ENCODE data around the gene BPIFB2.

BPIFB2 gene

GRCh38 chr20:33020278-33021161 lies 13.0 kb downstream of the BPIFB2 start:
- DNase-seq (ENCODE audit: low read depth in 2 of 2, low spot score in 1 of 2) = no peak

- no peak for DNase-seq (ENCODE audit: low read depth in 2 of 2, low spot score in 1 of 2)
Observed at GRCh38 chr20:33021879-33022278, 14.4 kb downstream of the BPIFB2 start.

- DNase-seq (ENCODE audit: low read depth in 2 of 2, low spot score in 1 of 2) = no peak
Observed at GRCh38 chr20:33022289-33022688, 14.8 kb downstream of the BPIFB2 start.

GRCh38 chr20:33022694-33023438 lies 15.4 kb downstream of the BPIFB2 start:
- DNase-seq (ENCODE audit: low read depth in 2 of 2, low spot score in 1 of 2) = no peak

- no peak for DNase-seq (ENCODE audit: low read depth in 2 of 2, low spot score in 1 of 2)
Observed at GRCh38 chr20:33023439-33024242, 16.1 kb downstream of the BPIFB2 start.

GRCh38 chr20:33024243-33024560 lies 16.7 kb downstream of the BPIFB2 start:
- DNase-seq (ENCODE audit: low read depth in 2 of 2, low spot score in 1 of 2) = no peak

- no peak for DNase-seq (ENCODE audit: low read depth in 2 of 2, low spot score in 1 of 2)
Observed at GRCh38 chr20:33024609-33025317, 17.3 kb downstream of the BPIFB2 start.

- DNase-seq (ENCODE audit: low read depth in 2 of 2, low spot score in 1 of 2) = no peak
Observed at GRCh38 chr20:33025318-33025876, 17.9 kb downstream of the BPIFB2 start.

- DNase-seq (ENCODE audit: low read depth in 2 of 2, low spot score in 1 of 2) = no peak
Observed at GRCh38 chr20:33026072-33026778, 18.7 kb downstream of the BPIFB2 start.

GRCh38 chr20:33026779-33027759 lies 19.6 kb downstream of the BPIFB2 start:
- DNase-seq (ENCODE audit: low read depth in 2 of 2, low spot score in 1 of 2) = no peak

GRCh38 chr20:33027769-33028751 lies 20.6 kb downstream of the BPIFB2 start:
- DNase-seq (ENCODE audit: low read depth in 2 of 2, low spot score in 1 of 2) = no peak

GRCh38 chr20:33028875-33029274 lies 21.4 kb downstream of the BPIFB2 start:
- no peak for DNase-seq (ENCODE audit: low read depth in 2 of 2, low spot score in 1 of 2)

GRCh38 chr20:33030076-33030475 lies 22.6 kb downstream of the BPIFB2 start:
- DNase-seq (ENCODE audit: low read depth in 2 of 2, low spot score in 1 of 2) = no peak

GRCh38 chr20:33030569-33030968 lies 23.1 kb downstream of the BPIFB2 start:
- no peak for DNase-seq (ENCODE audit: low read depth in 2 of 2, low spot score in 1 of 2)

GRCh38 chr20:33031531-33031930 lies 24.0 kb downstream of the BPIFB2 start, which contains the start of gene BPIFB6:
BPIFB6 (plus strand) TSS chr20:33031648; CDS start chr20:33031648, 0 bp downstream.
- no peak for DNase-seq (ENCODE audit: low read depth in 2 of 2, low spot score in 1 of 2)

GRCh38 chr20:33032555-33032954 lies 25.1 kb downstream of the BPIFB2 start:
- DNase-seq (ENCODE audit: low read depth in 2 of 2, low spot score in 1 of 2) = no peak

GRCh38 chr20:33033381-33033780 lies 25.9 kb downstream of the BPIFB2 start:
- DNase-seq (ENCODE audit: low read depth in 2 of 2, low spot score in 1 of 2) = no peak

GRCh38 chr20:33034115-33034514 lies 26.6 kb downstream of the BPIFB2 start:
- no peak for DNase-seq (ENCODE audit: low read depth in 2 of 2, low spot score in 1 of 2)

All from stimulated activated CD8-positive, alpha-beta memory T cell treated with anti-CD3 and anti-CD28 coated beads, Interleukin-4, amount 100 ng/mL, for 1 hour (primary cell).